Stimulated activated CD4-positive, alpha-beta T cell treated with anti-CD3 and anti-CD28 coated beads, TNF-alpha, amount 100 ng/mL, for 48 hours (primary cell): ENCODE measurements around the gene STAB1.

Source experiments
- DNase-seq, 3 donors: peaks; one replicate each; pipeline ENCODE4 v3.0.0-alpha.2; 2020; ENCODE audit warnings: low read depth in 3 of 3

STAB1 gene

GRCh38 chr3:52503788-52504424 is 8.8 kb downstream of the STAB1 start:
- DNase-seq, result no peak

- no peak for DNase-seq
Observed at GRCh38 chr3:52504977-52505376, 9.8 kb downstream of the STAB1 start.

- no peak for DNase-seq
Observed at GRCh38 chr3:52506266-52506966, 11.3 kb downstream of the STAB1 start.

- DNase-seq, result no peak
Observed at GRCh38 chr3:52507359-52507758, 12.2 kb downstream of the STAB1 start.

GRCh38 chr3:52509753-52510328 is 14.7 kb downstream of the STAB1 start:
- no peak for DNase-seq

GRCh38 chr3:52511509-52511908 is 16.4 kb downstream of the STAB1 start:
- no peak for DNase-seq

- no peak for DNase-seq
Observed at GRCh38 chr3:52512105-52512504, 17.0 kb downstream of the STAB1 start.

- no peak for DNase-seq
Observed at GRCh38 chr3:52512727-52513126, 17.6 kb downstream of the STAB1 start.

GRCh38 chr3:52513281-52513680 is 18.1 kb downstream of the STAB1 start:
- DNase-seq, result no peak

- DNase-seq, result no peak
Observed at GRCh38 chr3:52514576-52514975, 19.4 kb downstream of the STAB1 start.

- no peak for DNase-seq
Observed at GRCh38 chr3:52515192-52515591, 20.1 kb downstream of the STAB1 start.

GRCh38 chr3:52516509-52517195 is 21.5 kb downstream of the STAB1 start:
- no peak for DNase-seq

GRCh38 chr3:52517796-52518722 is 22.9 kb downstream of the STAB1 start:
- no peak for DNase-seq

- DNase-seq, result no peak
Observed at GRCh38 chr3:52518723-52519444, 23.7 kb downstream of the STAB1 start.

- DNase-seq, result no peak
Observed at GRCh38 chr3:52519445-52520140, 24.5 kb downstream of the STAB1 start.

GRCh38 chr3:52520141-52520667 is 25.1 kb downstream of the STAB1 start:
- no peak for DNase-seq

GRCh38 chr3:52520716-52521487 is 25.8 kb downstream of the STAB1 start:
- no peak for DNase-seq

GRCh38 chr3:52521488-52521824 is 26.3 kb downstream of the STAB1 start:
- DNase-seq, result no peak

- no peak for DNase-seq
Observed at GRCh38 chr3:52521881-52522650, 26.9 kb downstream of the STAB1 start.
